Osteocyte (in vitro differentiated cells): ENCODE results near the gene RPL35. TPM values are rescaled to one million over a fixed set of nuclear protein-coding genes. Genes with fewer than 3 reads are reported as not detected.

Experiments used
- DNase-seq: peaks from one replicate; pipeline ENCODE4 v3.0.0; 2021; ENCODE audit warnings: mixed read lengths; ENCODE audit not compliant: unreplicated experiment; ENCODE audit errors: extremely low spot score
- H3K27ac Mint-ChIP-seq: one replicate; pipeline ENCODE4 v1.8.0; 2021; ENCODE audit warnings: mild to moderate bottlenecking, mixed read lengths; ENCODE audit not compliant: unreplicated experiment
- H3K27me3 Mint-ChIP-seq: one replicate; pipeline ENCODE4 v1.8.0; 2021; ENCODE audit warnings: mixed read lengths; ENCODE audit not compliant: unreplicated experiment
- H3K36me3 Mint-ChIP-seq: one replicate; pipeline ENCODE4 v1.8.0; 2021; ENCODE audit warnings: mixed read lengths; ENCODE audit not compliant: unreplicated experiment
- H3K4me1 Mint-ChIP-seq: one replicate; pipeline ENCODE4 v1.8.0; 2021; ENCODE audit warnings: mixed read lengths; ENCODE audit not compliant: unreplicated experiment
- H3K4me3 Mint-ChIP-seq: one replicate; pipeline ENCODE4 v1.8.0; 2021; ENCODE audit warnings: mild to moderate bottlenecking, moderate library complexity, mixed read lengths; ENCODE audit not compliant: unreplicated experiment
- H3K9me3 Mint-ChIP-seq: one replicate; pipeline ENCODE4 v1.8.0; 2021; ENCODE audit warnings: mixed read lengths; ENCODE audit not compliant: unreplicated experiment
- CTCF ChIP-seq: fragments of 200-600 bp; sonication (generic); IDR thresholded peaks from 2 replicates; pipeline ENCODE4 v1.5.0; 2021; ENCODE audit warnings: antibody characterized with exemption, mild to moderate bottlenecking, moderate library complexity
- total RNA-seq: library from RNA; stranded (reverse); gene quantifications from 2 replicates; pipeline ENCODE4 v1.2.1, GENCODE V29; 2021

RPL35 gene
- total RNA-seq, 1 donor from 2014 or later = 912 TPM

GRCh38 chr9:124897570-124898460 is 36.1 kb upstream of the RPL35 start:
- Mint-ChIP-seq H3K4me3 (no peak overlapping the region), H3K36me3 (peaks cover 23% of the 10 kb centered on the region), H3K9me3 (no peaks in the 10 kb centered on the region), H3K4me1 (no peaks in the 10 kb centered on the region), H3K27me3 (no peaks in the 10 kb centered on the region), H3K27ac (no peak overlapping the region)
- no peak for DNase-seq
- no peak for TF ChIP-seq CTCF

- DNase-seq = no peak
- Mint-ChIP-seq H3K4me3 (no peak overlapping the region), H3K4me1 (no peaks in the 10 kb centered on the region), H3K9me3 (no peaks in the 10 kb centered on the region), H3K27me3 (no peaks in the 10 kb centered on the region), H3K27ac (no peak overlapping the region), H3K36me3 (peaks cover 32% of the 10 kb centered on the region)
- peak; percentile 56 for TF ChIP-seq CTCF
Measured at GRCh38 chr9:124894741-124895170, 33.0 kb upstream of the RPL35 start.

GRCh38 chr9:124894035-124894740 is 32.4 kb upstream of the RPL35 start:
- Mint-ChIP-seq H3K4me3 (no peak overlapping the region), H3K4me1 (no peaks in the 10 kb centered on the region), H3K27me3 (no peaks in the 10 kb centered on the region), H3K9me3 (no peaks in the 10 kb centered on the region), H3K36me3 (peaks cover 33% of the 10 kb centered on the region), H3K27ac (no peak overlapping the region)
- TF ChIP-seq CTCF = no peak
- no peak for DNase-seq

GRCh38 chr9:124890179-124890578 is 28.4 kb upstream of the RPL35 start:
- Mint-ChIP-seq H3K9me3 (no peaks in the 10 kb centered on the region), H3K4me3 (no peak overlapping the region), H3K27me3 (no peaks in the 10 kb centered on the region), H3K4me1 (no peaks in the 10 kb centered on the region), H3K27ac (no peak overlapping the region), H3K36me3 (peaks cover 40% of the 10 kb centered on the region)
- no peak for TF ChIP-seq CTCF
- DNase-seq = no peak

- Mint-ChIP-seq H3K9me3 (no peaks in the 10 kb centered on the region), H3K36me3 (peaks cover 46% of the 10 kb centered on the region), H3K27me3 (no peaks in the 10 kb centered on the region), H3K4me1 (no peaks in the 10 kb centered on the region), H3K27ac (no peak overlapping the region), H3K4me3 (no peak overlapping the region)
- no peak for DNase-seq
- TF ChIP-seq CTCF = no peak
Measured at GRCh38 chr9:124889006-124889405, 27.2 kb upstream of the RPL35 start.
